ENCODE results near the gene DUS3L.

DNA sequence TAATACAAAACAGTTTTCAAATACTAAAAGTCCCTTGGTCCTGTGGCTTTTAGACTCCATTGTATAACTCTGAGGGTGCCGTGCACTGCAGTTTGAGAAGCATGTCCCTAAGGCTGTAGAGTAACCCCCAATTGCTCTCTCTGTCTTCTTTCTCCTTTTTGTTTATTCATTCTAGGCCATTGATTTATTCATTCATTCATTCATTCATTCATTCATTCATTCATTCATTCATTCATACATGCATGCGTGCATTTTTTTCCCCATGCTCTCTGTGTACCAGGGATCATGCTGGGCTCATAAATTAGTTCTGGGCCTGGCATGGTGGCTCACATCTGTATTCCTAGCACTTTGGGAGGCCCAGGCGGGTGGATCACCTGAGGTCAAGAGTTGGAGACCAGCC, 25.7 kb downstream of the DUS3L start:
- TF ChIP-seq REST (IDR thresholded peaks at IDR 0.05; ENCODE audit: insufficient read depth in 1 of 2, low read depth in 2 of 2, low read length in 1 of 2): no peak
- no peak for TF ChIP-seq POLR2AphosphoS5 (IDR thresholded peaks at IDR 0.05; ENCODE audit: low read depth, low read length)
- TF ChIP-seq CTCF (IDR thresholded peaks at IDR 0.05): no peak
- TF ChIP-seq SIN3A (IDR thresholded peaks at IDR 0.05; ENCODE audit: borderline replicate concordance, insufficient read depth, low read depth, low read length): no peak

Data from Panc1 (cell line).